HepG2 (cell line): ENCODE measurements around the gene MGST2. TPM values are rescaled to one million over a fixed set of nuclear protein-coding genes. Genes with fewer than 3 reads are reported as not detected.

ENCODE experiments used
- BHLHE40 ChIP-seq: IDR thresholded peaks from 2 replicates; pipeline ENCODE4 v1.6.1; 2011; ENCODE audit warnings: low read length, improper control_type of control experiment
- GFI1 ChIP-seq: sonication (generic); formaldehyde crosslinking; IDR thresholded peaks from 2 replicates; pipeline ENCODE4 v1.5.0; 2020; ENCODE audit warnings: missing genetic modification reagents, mild to moderate bottlenecking, borderline replicate concordance
- JUND ChIP-seq: sonication (generic); formaldehyde crosslinking; IDR thresholded peaks from 2 replicates; pipeline ENCODE4 v1.8.0; 2022; ENCODE audit warnings: mild to moderate bottlenecking, missing genetic modification reagents
- LCORL ChIP-seq, 2 experiments: fragments of 450-650 bp in 1 of 2; sonication (generic) in 1 of 2; formaldehyde crosslinking in 1 of 2; IDR thresholded peaks; 2 replicates each; pipeline versions ENCODE4 v1.5.0 to v1.6.1; 2017 to 2020; ENCODE audit warnings: antibody characterized with exemption in 1 of 2, missing genetic modification reagents in 1 of 2
- NCOR1 ChIP-seq: fragments of 200-600 bp; sonication (generic); IDR thresholded peaks from 2 replicates; pipeline ENCODE4 v1.7.0; 2017; ENCODE audit warnings: antibody characterized with exemption, low read length, borderline replicate concordance
- NFE2L2 ChIP-seq: fragments of 150-350 bp; IDR thresholded peaks from 2 replicates; pipeline ENCODE4 v1.6.1; 2014; ENCODE audit warnings: low read length
- NKX3-1 ChIP-seq: sonication (generic); formaldehyde crosslinking; IDR thresholded peaks from 2 replicates; pipeline ENCODE4 v1.5.0; 2020; ENCODE audit warnings: missing genetic modification reagents
- NR3C1 ChIP-seq: sonication (generic); formaldehyde crosslinking; IDR thresholded peaks from 2 replicates; pipeline ENCODE4 v1.4.0; 2020; ENCODE audit warnings: missing genetic modification reagents
- RARG ChIP-seq: sonication (generic); formaldehyde crosslinking; IDR thresholded peaks from 2 replicates; pipeline ENCODE4 v1.4.0; 2020; ENCODE audit warnings: low read depth, mild to moderate bottlenecking, missing genetic modification reagents
- REXO4 ChIP-seq: sonication (generic); formaldehyde crosslinking; IDR thresholded peaks from 2 replicates; pipeline ENCODE4 v1.8.0; 2022; ENCODE audit warnings: missing genetic modification reagents, mild to moderate bottlenecking, borderline replicate concordance
- SMARCE1 ChIP-seq: fragments of 450-650 bp; IDR thresholded peaks from 2 replicates; pipeline ENCODE4 v1.6.1; 2017; ENCODE audit warnings: borderline replicate concordance
- SRSF1 ChIP-seq: fragments of 200-400 bp; formaldehyde crosslinking; optimal IDR thresholded peaks from 2 replicates; pipeline ENCODE3; 2017; ENCODE audit warnings: mild to moderate bottlenecking, low read depth, low read length, moderate library complexity
- TRIM24 ChIP-seq: sonication (generic); formaldehyde crosslinking; IDR thresholded peaks from 2 replicates; pipeline ENCODE4 v1.8.0; 2022; ENCODE audit warnings: mild to moderate bottlenecking, missing genetic modification reagents
- U2AF1 ChIP-seq: fragments of 200-400 bp; formaldehyde crosslinking; optimal IDR thresholded peaks from 2 replicates; pipeline ENCODE3; 2017; ENCODE audit warnings: mild to moderate bottlenecking, low read depth, low read length
- ZBTB46 ChIP-seq: sonication (generic); formaldehyde crosslinking; IDR thresholded peaks from 2 replicates; pipeline ENCODE4 v1.4.0; 2020; ENCODE audit warnings: mild to moderate bottlenecking, missing genetic modification reagents, borderline replicate concordance
- ZNF136 ChIP-seq: sonication (generic); formaldehyde crosslinking; IDR thresholded peaks from 2 replicates; pipeline ENCODE4 v1.8.1; 2022; ENCODE audit warnings: low read depth, mild to moderate bottlenecking, moderate library complexity, missing genetic modification reagents
- ZNF468 ChIP-seq: sonication (generic); formaldehyde crosslinking; IDR thresholded peaks from 2 replicates; pipeline ENCODE4 v1.8.0; 2022; ENCODE audit warnings: mild to moderate bottlenecking, moderate library complexity, missing genetic modification reagents
- ZNF558 ChIP-seq: sonication (generic); formaldehyde crosslinking; IDR thresholded peaks from 2 replicates; pipeline ENCODE4 v1.9.0; 2022; ENCODE audit warnings: mild to moderate bottlenecking, missing genetic modification reagents, borderline replicate concordance
- ZNF567 ChIP-seq: sonication (generic); formaldehyde crosslinking; IDR thresholded peaks from 2 replicates; pipeline ENCODE4 v1.8.1; 2023; ENCODE audit warnings: mild to moderate bottlenecking, missing genetic modification reagents, borderline replicate concordance
- ZNF597 ChIP-seq: sonication (generic); formaldehyde crosslinking; IDR thresholded peaks from 2 replicates; pipeline ENCODE4 v1.5.0; 2020; ENCODE audit warnings: missing genetic modification reagents
- ZNF761 ChIP-seq: sonication (generic); formaldehyde crosslinking; conservative IDR thresholded peaks from 2 replicates; pipeline ENCODE4 v1.4.0; 2020; ENCODE audit warnings: mild to moderate bottlenecking, missing genetic modification reagents
- ZSCAN30 ChIP-seq: sonication (generic); formaldehyde crosslinking; IDR thresholded peaks from 2 replicates; pipeline ENCODE4 v1.5.0; 2020; ENCODE audit warnings: mild to moderate bottlenecking, missing genetic modification reagents
- polyA plus RNA-seq, 8 experiments: library from polyadenylated mRNA; depleted of rRNA in 3 of 8; stranded (reverse) in 7 of 8; unstranded in 1 of 8; fragments of >200 nt; fragmentation: Illumina TruSeq in 4 of 8; extraction: Trizol in 4 of 8; gene quantifications; 2 replicates each; pipeline versions ENCODE4 v1.2.1 to v1.2.3, GENCODE V29; 2011 to 2016; ENCODE audit warnings: low read depth in 4 of 8, missing spikeins in 1 of 8, mixed read lengths in 1 of 8; ENCODE audit not compliant: insufficient read depth in 1 of 8
- total RNA-seq, 5 experiments: library from RNA; depleted of rRNA; stranded (reverse); fragments of >200 nt; fragmentation: Illumina TruSeq; extraction: Trizol; gene quantifications; 2 replicates each; pipeline ENCODE4 v1.2.3, GENCODE V29; 2016; ENCODE audit warnings: low read depth in 1 of 5
- TF ChIP-seq, protein P1 (sequence below): sonication (generic); formaldehyde crosslinking; IDR thresholded peaks from 2 replicates; pipeline ENCODE4 v1.4.0; 2020; ENCODE audit warnings: missing genetic modification reagents, borderline replicate concordance
- TF ChIP-seq, protein P2 (sequence below): IDR thresholded peaks from 2 replicates; pipeline ENCODE4 v1.6.1; 2016

The MGST2 gene
- total and polyA plus RNA-seq, 2 of the 13 experiments (the other 11 are each of a cell fraction or from before 2014, with no cell fraction given) = 205 to 416 TPM

GRCh38 chr4:139738846-139739613 lies 73.4 kb downstream of the MGST2 start (continued):
- TF ChIP-seq, protein P1, sequence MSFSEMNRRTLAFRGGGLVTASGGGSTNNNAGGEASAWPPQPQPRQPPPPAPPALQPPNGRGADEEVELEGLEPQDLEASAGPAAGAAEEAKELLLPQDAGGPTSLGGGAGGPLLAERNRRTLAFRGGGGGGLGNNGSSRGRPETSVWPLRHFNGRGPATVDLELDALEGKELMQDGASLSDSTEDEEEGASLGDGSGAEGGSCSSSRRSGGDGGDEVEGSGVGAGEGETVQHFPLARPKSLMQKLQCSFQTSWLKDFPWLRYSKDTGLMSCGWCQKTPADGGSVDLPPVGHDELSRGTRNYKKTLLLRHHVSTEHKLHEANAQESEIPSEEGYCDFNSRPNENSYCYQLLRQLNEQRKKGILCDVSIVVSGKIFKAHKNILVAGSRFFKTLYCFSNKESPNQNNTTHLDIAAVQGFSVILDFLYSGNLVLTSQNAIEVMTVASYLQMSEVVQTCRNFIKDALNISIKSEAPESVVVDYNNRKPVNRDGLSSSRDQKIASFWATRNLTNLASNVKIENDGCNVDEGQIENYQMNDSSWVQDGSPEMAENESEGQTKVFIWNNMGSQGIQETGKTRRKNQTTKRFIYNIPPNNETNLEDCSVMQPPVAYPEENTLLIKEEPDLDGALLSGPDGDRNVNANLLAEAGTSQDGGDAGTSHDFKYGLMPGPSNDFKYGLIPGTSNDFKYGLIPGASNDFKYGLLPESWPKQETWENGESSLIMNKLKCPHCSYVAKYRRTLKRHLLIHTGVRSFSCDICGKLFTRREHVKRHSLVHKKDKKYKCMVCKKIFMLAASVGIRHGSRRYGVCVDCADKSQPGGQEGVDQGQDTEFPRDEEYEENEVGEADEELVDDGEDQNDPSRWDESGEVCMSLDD (CRISPR knock-in tag) = no peak
- TF ChIP-seq NFE2L2 (no peak), ZNF468 (CRISPR knock-in tag) (no peak), SMARCE1 (no peak), SRSF1 (no peak), GFI1 (CRISPR knock-in tag) (no peak), JUND (CRISPR knock-in tag) (no peak), NCOR1 (peak; percentile 47; the same call in 1 of the 2 replicates), ZBTB46 (no peak), ZSCAN30 (CRISPR knock-in tag) (no peak), ZNF558 (CRISPR knock-in tag) (no peak), NR3C1 (no peak), ZNF597 (CRISPR knock-in tag) (no peak), RARG (CRISPR knock-in tag) (no peak), BHLHE40 (no peak), LCORL (IDR thresholded peaks at IDR 0.05) (no peak), LCORL (CRISPR knock-in tag; IDR thresholded peaks at IDR 0.05) (no peak), ZNF136 (CRISPR knock-in tag) (no peak), ZNF567 (CRISPR knock-in tag) (no peak), REXO4 (CRISPR knock-in tag) (no peak), ZNF761 (CRISPR knock-in tag) (no peak), NKX3-1 (CRISPR knock-in tag) (no peak), TRIM24 (CRISPR knock-in tag) (no peak), U2AF1 (no peak)
- TF ChIP-seq, protein P2, sequence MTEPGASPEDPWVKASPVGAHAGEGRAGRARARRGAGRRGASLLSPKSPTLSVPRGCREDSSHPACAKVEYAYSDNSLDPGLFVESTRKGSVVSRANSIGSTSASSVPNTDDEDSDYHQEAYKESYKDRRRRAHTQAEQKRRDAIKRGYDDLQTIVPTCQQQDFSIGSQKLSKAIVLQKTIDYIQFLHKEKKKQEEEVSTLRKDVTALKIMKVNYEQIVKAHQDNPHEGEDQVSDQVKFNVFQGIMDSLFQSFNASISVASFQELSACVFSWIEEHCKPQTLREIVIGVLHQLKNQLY (CRISPR knock-in tag) = peak; percentile 52; the same call in 1 of the 2 replicates
